B cell (primary cell): ENCODE results near the gene ARHGAP31. TPM values are rescaled to one million over a fixed set of nuclear protein-coding genes. Genes with fewer than 3 reads are reported as not detected.

Source experiments
- ATAC-seq: fragments of 200-7000 bp; cut with Tn5 transposase; one replicate; pipeline ENCODE4 v1.10.0; 2021; ENCODE audit warnings: low read depth, mild to moderate bottlenecking, moderate number of reproducible peaks, moderate library complexity
- CTCF ChIA-PET: fragments of 350-600 bp; sonication (Branson Sonifier 250); formaldehyde crosslinking; loops from one replicate; lab custom pipeline; 2021; ENCODE audit warnings: antibody characterized with exemption, inconsistent platforms; lab: Charles Lee
- POLR2A ChIA-PET: fragments of 350-600 bp; sonication (Branson Sonifier 250); formaldehyde crosslinking; loops from one replicate; lab custom pipeline; 2021; ENCODE audit warnings: antibody characterized with exemption; lab: Charles Lee
- DNase-seq: peaks from one replicate; pipeline ENCODE4 v3.0.0; 2013
- H2AFZ ChIP-seq: 2 replicates; pipeline ENCODE4 v1.6.1; 2012; ENCODE audit warnings: mild to moderate bottlenecking, low read depth, low read length; ENCODE audit not compliant: insufficient read depth, poor library complexity, severe bottlenecking
- H3K27ac ChIP-seq, 2 donors: 1 replicate in 1 of 2; 2 replicates in 1 of 2; pipeline ENCODE4 v1.5.1; 2012 to 2013; ENCODE audit warnings: low read length in 2 of 2, mild to moderate bottlenecking in 2 of 2, moderate library complexity in 1 of 2
- H3K27me3 ChIP-seq, 4 experiments: fragments of 200-600 bp in 1 of 4; sonication (generic) in 1 of 4; replicated peaks in 1 of 4; 1 replicate in 2 of 4; 2 replicates in 2 of 4; pipeline versions ENCODE4 v1.6.1 to v1.7.0; 2013 to 2016; ENCODE audit warnings: low read length in 3 of 4, mild to moderate bottlenecking in 2 of 4, mixed read lengths in 1 of 4, moderate library complexity in 1 of 4; ENCODE audit not compliant: insufficient read depth in 4 of 4, control insufficient read depth in 3 of 4; ENCODE audit errors: control extremely low read depth in 1 of 4
- H3K36me3 ChIP-seq, 2 experiments: replicated peaks in 1 of 2; 1 replicate in 1 of 2; 2 replicates in 1 of 2; pipeline versions ENCODE4 v1.6.1 to v1.7.1; 2013; ENCODE audit warnings: low read length in 1 of 2; ENCODE audit not compliant: insufficient read depth in 2 of 2, control insufficient read depth in 1 of 2; ENCODE audit errors: control extremely low read depth in 1 of 2, extremely low read depth in 1 of 2
- H3K4me1 ChIP-seq, 2 donors: fragments of 200-600 bp in 1 of 2; sonication (generic) in 1 of 2; 1 replicate in 1 of 2; 2 replicates in 1 of 2; pipeline versions ENCODE4 v1.5.1 to v1.6.1; 2013 to 2017; ENCODE audit warnings: low read length in 2 of 2; ENCODE audit not compliant: control insufficient read depth in 2 of 2, insufficient read depth in 2 of 2
- H3K4me2 ChIP-seq: replicated peaks from 2 replicates; pipeline ENCODE3; 2012; ENCODE audit warnings: mild to moderate bottlenecking, low read depth, low read length; ENCODE audit not compliant: poor library complexity, severe bottlenecking
- H3K4me3 ChIP-seq, 5 experiments: fragments of 200-600 bp in 1 of 5; sonication (generic) in 1 of 5; 1 replicate in 3 of 5; 2 replicates in 2 of 5; pipeline versions ENCODE4 v1.5.1 to v1.7.0; 2011 to 2016; ENCODE audit warnings: low read length in 4 of 5, mild to moderate bottlenecking in 4 of 5, low read depth in 2 of 5, control low read depth in 1 of 5, moderate library complexity in 1 of 5; ENCODE audit not compliant: insufficient read depth in 1 of 5; ENCODE audit errors: control extremely low read depth in 1 of 5, extremely low read depth in 1 of 5
- H3K79me2 ChIP-seq: fragments of 200-600 bp; sonication (generic); one replicate; pipeline ENCODE4 v1.6.0; 2016; ENCODE audit warnings: low read length; ENCODE audit not compliant: control insufficient read depth, insufficient read depth
- H3K9ac ChIP-seq: fragments of 200-600 bp; sonication (generic); 2 replicates; pipeline ENCODE4 v1.6.1; 2017; ENCODE audit warnings: mild to moderate bottlenecking, low read length, moderate library complexity
- H3K9me3 ChIP-seq, 3 donors: one replicate each; pipeline versions ENCODE4 v1.6.1 to v1.7.1; 2013; ENCODE audit warnings: low read length in 2 of 3; ENCODE audit not compliant: control insufficient read depth in 2 of 3, insufficient read depth in 1 of 3; ENCODE audit errors: control extremely low read depth in 1 of 3
- H4K20me1 ChIP-seq: 2 replicates; pipeline ENCODE4 v1.6.0; 2012; ENCODE audit warnings: mild to moderate bottlenecking, low read length; ENCODE audit not compliant: insufficient read depth, control insufficient read depth, poor library complexity, severe bottlenecking
- H3K27ac Mint-ChIP-seq: one replicate; pipeline ENCODE4 v1.8.0; 2021; ENCODE audit warnings: mixed read lengths
- H3K27me3 Mint-ChIP-seq: one replicate; pipeline ENCODE4 v1.8.0; 2021; ENCODE audit warnings: mixed read lengths
- H3K4me1 Mint-ChIP-seq: one replicate; pipeline ENCODE4 v1.8.0; 2021; ENCODE audit warnings: mixed read lengths
- H3K4me3 Mint-ChIP-seq: one replicate; pipeline ENCODE4 v1.8.0; 2021; ENCODE audit warnings: mixed read lengths
- H3K9me3 Mint-ChIP-seq: one replicate; pipeline ENCODE4 v1.8.0; 2022; ENCODE audit warnings: mixed read lengths; ENCODE audit not compliant: insufficient read depth
- CTCF ChIP-seq: fragments of 200-600 bp; IDR thresholded peaks from one replicate; pipeline ENCODE4 v1.8.0; 2022; ENCODE audit warnings: antibody characterized with exemption, mild to moderate bottlenecking
- EZH2 ChIP-seq: IDR thresholded peaks from 2 replicates; pipeline ENCODE4 v1.6.1; 2012; ENCODE audit warnings: borderline replicate concordance, low read depth, mild to moderate bottlenecking, moderate library complexity, low read length; ENCODE audit not compliant: insufficient read depth, poor library complexity, severe bottlenecking
- WGBS: methylation state at CpG from one replicate; pipeline ENCODE4 v1.1.5; 2013; ENCODE audit warnings: missing lambda C conversion rate; ENCODE audit not compliant: insufficient coverage; 5-methylcytosine and 5-hydroxymethylcytosine counted together
- intact Hi-C: fragments of 100-400 bp; cut with micrococcal nuclease; formaldehyde crosslinking; loops from one replicate; pipeline ENCODE4 v1.10.0; 2022
- polyA plus RNA-seq: library from polyadenylated mRNA; depleted of rRNA; stranded (reverse); fragments of >200 nt; gene quantifications from 2 replicates; pipeline ENCODE4 v1.2.3, GENCODE V29; 2012
- small RNA-seq: library from RNA; depleted of rRNA; stranded (forward); fragments of <200 nt; gene quantifications from one replicate; pipeline ENCODE3, GENCODE V24; 2012; ENCODE audit warnings: low replicate concordance, low read depth; ENCODE audit not compliant: insufficient read length
- total RNA-seq, 2 donors: library from RNA; stranded (reverse); fragments of 120-200 nt in 1 of 2; gene quantifications; 1 replicate in 1 of 2; 2 replicates in 1 of 2; pipeline versions ENCODE4 v1.2.3 to v1.2.4, GENCODE V29; 2013 to 2022

The ARHGAP31 gene
- total and polyA plus RNA-seq, 2 donors (not counting 1 experiment from before 2014, with no cell fraction given) = 3.5 to 7.8 TPM

GRCh38 chr3:119469418-119470189, 175.4 kb downstream of the ARHGAP31 start:
- Histone ChIP-seq H3K27ac (peak overlapping the region; percentile 16 to 74), H3K36me3 (peaks cover 11 to 30% of the 10 kb centered on the region in 2 experiments), H2AFZ (peak overlapping the region; percentile 94), H3K27me3 (no peaks in the 10 kb centered on the region), H3K4me3 (peak overlapping the region; percentile 82 to 98 (median 94)), H3K79me2 (peaks cover 24% of the 10 kb centered on the region), H4K20me1 (no peaks in the 10 kb centered on the region), H3K4me1 (peaks cover 16 to 23% of the 10 kb centered on the region in 2 donors), H3K9me3 (no peaks in the 10 kb centered on the region), H3K4me2 (peak overlapping the region; percentile 78), H3K9ac (peak overlapping the region; percentile 83)
- Mint-ChIP-seq H3K4me3 (peak overlapping the region; percentile 98), H3K9me3 (no peaks in the 10 kb centered on the region), H3K27ac (peak overlapping the region; percentile 85), H3K4me1 (peaks cover 29% of the 10 kb centered on the region), H3K27me3 (no peaks in the 10 kb centered on the region)
- no peak for ATAC-seq
- CTCF ChIA-PET = interaction anchor here (0.8 to 1.7 kb wide), 4 partner anchors 28 to 212 kb away, joined by 3 to 8 read pairs (median 6); partner anchors contain the start of gene TIMMDC1
- TF ChIP-seq CTCF (no peak), EZH2 (no peak)
- DNase-seq = no peak
- intact Hi-C loops = loop anchor here (1.0 to 10.0 kb wide), 2 partner anchors 225 to 625 kb away; partner anchors contain the start of genes B4GALT4 and GSK3B
- 8% methylated on average over 10 of the region's 16 CpGs for WGBS
- POLR2A ChIA-PET = interaction anchor here (1.9 kb wide), 1 partner anchor 28 kb away, joined by 11 read pairs; the partner anchor contains the start of gene TIMMDC1

Small RNA genes lying within 50 kb of the gene (small RNA-seq; reads per million reads assigned to genes)
- gene RNU6-1127P = not detected

Other genes with a start within 250 kb of the ARHGAP31 start
- not detected in 2 replicates for gene TEX55, start 148.2 kb upstream of the ARHGAP31 start, total RNA-seq
- not detected in 2 replicates for gene TEX55, start 148.2 kb upstream of the ARHGAP31 start, polyA plus RNA-seq
- not detected in 2 replicates for gene UPK1B, start 120.8 kb upstream of the ARHGAP31 start, total RNA-seq
- gene UPK1B, start 120.8 kb upstream of the ARHGAP31 start, polyA plus RNA-seq = not detected in 2 replicates
- gene B4GALT4, start 53.5 kb upstream of the ARHGAP31 start, total RNA-seq = 19.3 and 21.9 TPM in 2 replicates
- 7.1 and 19.0 TPM in 2 replicates for gene B4GALT4, start 53.5 kb upstream of the ARHGAP31 start, polyA plus RNA-seq
- gene TMEM39A, start 169.2 kb downstream of the ARHGAP31 start, total RNA-seq = 39.9 and 50.3 TPM in 2 replicates
- gene TMEM39A, start 169.2 kb downstream of the ARHGAP31 start, polyA plus RNA-seq = 8.5 and 11.0 TPM in 2 replicates
- gene POGLUT1, start 174.6 kb downstream of the ARHGAP31 start, total RNA-seq = 37.2 and 40.7 TPM in 2 replicates
- 13.1 and 14.5 TPM in 2 replicates for gene POGLUT1, start 174.6 kb downstream of the ARHGAP31 start, polyA plus RNA-seq
- gene TIMMDC1, start 204.2 kb downstream of the ARHGAP31 start, total RNA-seq = 58.5 and 70.9 TPM in 2 replicates
- 38.8 and 50.5 TPM in 2 replicates for gene TIMMDC1, start 204.2 kb downstream of the ARHGAP31 start, polyA plus RNA-seq